Neural cell (in vitro differentiated cells): ENCODE data around the gene VWA3B. TPM values are rescaled to one million over a fixed set of nuclear protein-coding genes. Genes with fewer than 3 reads are reported as not detected.

Experiments used
- H2AFZ ChIP-seq: fragments of 200-600, 300-800 bp; sonication (generic), shearing (Covaris generic); 2 replicates; pipeline ENCODE4 v1.6.0; 2014; ENCODE audit warnings: low read depth, mild to moderate bottlenecking, antibody characterized with exemption, low read length, moderate library complexity
- H3F3A ChIP-seq: fragments of 200-600 bp; shearing (Covaris generic); 2 replicates; pipeline ENCODE4 v1.6.1; 2016; ENCODE audit warnings: mild to moderate bottlenecking, moderate library complexity, mixed read lengths, antibody characterized with exemption, low read length; ENCODE audit not compliant: insufficient read depth, poor library complexity, severe bottlenecking
- H3K27ac ChIP-seq: fragments of 200-600, 300-800 bp; sonication (generic), shearing (Covaris generic); 2 replicates; pipeline ENCODE4 v1.5.1; 2014; ENCODE audit warnings: mild to moderate bottlenecking, low read length, moderate library complexity
- H3K27me3 ChIP-seq: fragments of 300-800, 200-600 bp; sonication (generic), shearing (Covaris generic); 2 replicates; pipeline ENCODE4 v1.6.0; 2014; ENCODE audit warnings: mild to moderate bottlenecking, low read depth, low read length, moderate library complexity; ENCODE audit not compliant: insufficient read depth
- H3K36me3 ChIP-seq: fragments of 300-800, 200-600 bp; sonication (generic), shearing (Covaris generic); 2 replicates; pipeline ENCODE4 v1.5.1; 2014; ENCODE audit warnings: mild to moderate bottlenecking, antibody characterized with exemption, low read length, moderate library complexity; ENCODE audit not compliant: insufficient read depth
- H3K4me2 ChIP-seq: fragments of 300-800, 200-600 bp; sonication (generic), shearing (Covaris generic); 2 replicates; pipeline ENCODE4 v1.6.0; 2014; ENCODE audit warnings: mild to moderate bottlenecking, low read length
- H3K4me3 ChIP-seq: fragments of 300-800, 200-600 bp; sonication (generic), shearing (Covaris generic); 2 replicates; pipeline ENCODE4 v1.5.1; 2014; ENCODE audit warnings: mild to moderate bottlenecking, low read length, moderate library complexity
- H3K79me2 ChIP-seq: fragments of 200-600 bp; shearing (Covaris generic); replicated peaks from 2 replicates; pipeline ENCODE4 v1.6.0; 2014; ENCODE audit warnings: mild to moderate bottlenecking, low read length, moderate library complexity; ENCODE audit not compliant: insufficient read depth
- H3K9ac ChIP-seq: fragments of 300-800, 200-600 bp; sonication (generic), shearing (Covaris generic); 2 replicates; pipeline ENCODE4 v1.6.1; 2016; ENCODE audit warnings: mild to moderate bottlenecking, low read length, mixed read lengths
- H3K9me2 ChIP-seq: fragments of 200-600 bp; shearing (Covaris generic); 2 replicates; pipeline ENCODE4 v1.6.1; 2016; ENCODE audit warnings: mild to moderate bottlenecking, low read length, mixed read lengths; ENCODE audit not compliant: insufficient read depth
- H3K9me3 ChIP-seq: fragments of 200-600, 300-800 bp; sonication (generic), shearing (Covaris generic); 2 replicates; pipeline ENCODE4 v1.6.1; 2016; ENCODE audit warnings: mild to moderate bottlenecking, mixed run types, low read length, moderate library complexity, mixed read lengths
- H4K20me1 ChIP-seq: fragments of 200-600 bp; shearing (Covaris generic); 2 replicates; pipeline ENCODE4 v1.6.1; 2016; ENCODE audit warnings: mild to moderate bottlenecking, mixed run types; ENCODE audit not compliant: insufficient read depth
- CTCF ChIP-seq: fragments of 450-650 bp; IDR thresholded peaks from 2 replicates; pipeline ENCODE4 v1.5.1; 2014; ENCODE audit warnings: antibody characterized with exemption, mild to moderate bottlenecking, moderate library complexity; ENCODE audit not compliant: poor library complexity, severe bottlenecking
- EP300 ChIP-seq: fragments of 450-650 bp; conservative IDR thresholded peaks from 2 replicates; pipeline ENCODE4 v1.6.1; 2014; ENCODE audit warnings: antibody characterized with exemption, mild to moderate bottlenecking, moderate library complexity; ENCODE audit not compliant: poor library complexity, severe bottlenecking
- EZH2 ChIP-seq: fragments of 200-600, 300-800 bp; shearing (Covaris generic), sonication (generic); IDR thresholded peaks from 2 replicates; pipeline ENCODE4 v1.6.1; 2014; ENCODE audit warnings: antibody characterized with exemption, low read length, borderline replicate concordance, mild to moderate bottlenecking; ENCODE audit not compliant: insufficient read depth, poor library complexity, severe bottlenecking
- MXI1 ChIP-seq: fragments of 450-650 bp; conservative IDR thresholded peaks from 2 replicates; pipeline ENCODE4 v1.6.1; 2014; ENCODE audit warnings: antibody characterized with exemption, mild to moderate bottlenecking; ENCODE audit not compliant: poor library complexity, severe bottlenecking
- POLR2AphosphoS5 ChIP-seq: IDR thresholded peaks from 2 replicates; pipeline ENCODE4 v1.6.1; 2012
- RAD21 ChIP-seq: fragments of 450-650 bp; conservative IDR thresholded peaks from 2 replicates; pipeline ENCODE4 v1.6.1; 2014; ENCODE audit warnings: antibody characterized with exemption, mild to moderate bottlenecking, moderate library complexity
- REST ChIP-seq: IDR thresholded peaks from 2 replicates; pipeline ENCODE4 v1.6.1; 2012; ENCODE audit warnings: borderline replicate concordance
- SMC3 ChIP-seq: fragments of 450-650 bp; conservative IDR thresholded peaks from 2 replicates; pipeline ENCODE4 v1.6.1; 2014; ENCODE audit warnings: antibody characterized with exemption, mild to moderate bottlenecking, moderate library complexity; ENCODE audit not compliant: poor library complexity
- TAF1 ChIP-seq: IDR thresholded peaks from 2 replicates; pipeline ENCODE4 v1.6.1; 2012; ENCODE audit warnings: low read depth
- polyA plus RNA-seq: library from polyadenylated mRNA; depleted of rRNA; stranded (reverse); fragments of >200 nt; gene quantifications from 2 replicates; pipeline ENCODE4 v1.2.3, GENCODE V29; 2014

The VWA3B gene
- polyA plus RNA-seq, 1 donor from 2014 or later: not detected

- Histone ChIP-seq H3K36me3 (no peaks in the 10 kb centered on the region), H3K79me2 (no peaks in the 10 kb centered on the region), H3K9me3 (no peaks in the 10 kb centered on the region), H3K9ac (no peak overlapping the region), H2AFZ (no peak overlapping the region), H3K27ac (no peak overlapping the region), H4K20me1 (no peaks in the 10 kb centered on the region), H3K4me3 (no peak overlapping the region), H3F3A (no peaks in the 10 kb centered on the region), H3K4me2 (no peak overlapping the region), H3K9me2 (no peaks in the 10 kb centered on the region), H3K27me3 (no peaks in the 10 kb centered on the region)
- no peak for TF ChIP-seq CTCF
- no peak for TF ChIP-seq EZH2
- TF ChIP-seq SMC3: no peak
- no peak for TF ChIP-seq EP300
- no peak for TF ChIP-seq RAD21
- TF ChIP-seq POLR2AphosphoS5: no peak
- TF ChIP-seq TAF1: no peak
- no peak for TF ChIP-seq REST
- TF ChIP-seq MXI1: no peak
Observed at GRCh38 chr2:98102878-98103277, 15.9 kb downstream of the VWA3B start.

- no peaks in the 10 kb centered on the region for H4K20me1 ChIP-seq
- no peaks in the 10 kb centered on the region for H3K9me3 ChIP-seq
- no peak overlapping the region for H3K4me2 ChIP-seq
- H2AFZ ChIP-seq: no peak overlapping the region
- no peak overlapping the region for H3K9ac ChIP-seq
- H3K9me2 ChIP-seq: no peaks in the 10 kb centered on the region
- TF ChIP-seq RAD21: no peak
- TF ChIP-seq REST: no peak
- no peak for TF ChIP-seq TAF1
- TF ChIP-seq MXI1: no peak
- TF ChIP-seq CTCF: no peak
- no peak for TF ChIP-seq SMC3
- no peaks in the 10 kb centered on the region for H3F3A ChIP-seq
- H3K27me3 ChIP-seq: no peaks in the 10 kb centered on the region
- no peak overlapping the region for H3K4me3 ChIP-seq
- no peaks in the 10 kb centered on the region for H3K79me2 ChIP-seq
- H3K36me3 ChIP-seq: no peaks in the 10 kb centered on the region
- H3K27ac ChIP-seq: no peak overlapping the region
Observed at GRCh38 chr2:98108110-98108509, 21.1 kb downstream of the VWA3B start.
